GM19240 (cell line): ENCODE measurements around the gene RYR2.
"Not testable (repeated sequence)": the region's sequence is repeated elsewhere in the genome, so short reads cannot be mapped to it uniquely, and the experiment has no call there.

ENCODE experiments used
- DNase-seq: peaks from one replicate; pipeline ENCODE4 v3.0.0; 2011; ENCODE audit warnings: low spot score; ENCODE audit not compliant: insufficient read length

RYR2 gene

DNA sequence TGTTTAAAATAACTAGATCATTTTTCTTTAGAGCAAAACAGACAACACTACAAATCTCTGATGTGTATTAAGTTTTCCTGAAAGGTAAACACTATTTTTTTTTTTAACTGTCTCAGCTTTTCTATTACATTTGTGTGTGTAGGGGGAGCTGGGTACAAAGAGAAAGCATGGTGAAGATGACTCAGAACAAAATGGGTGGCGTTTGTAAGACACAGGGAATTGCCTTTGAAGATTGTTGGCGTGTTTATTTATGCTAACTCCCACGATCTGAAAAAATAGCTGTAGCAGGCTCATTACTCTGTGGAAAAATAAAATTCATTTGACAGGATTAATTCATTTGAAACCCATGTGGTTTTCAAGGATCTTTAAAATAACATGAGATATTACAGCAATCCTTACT lies 285.1 kb downstream of the RYR2 start:
- DNase-seq, result no peak

DNA sequence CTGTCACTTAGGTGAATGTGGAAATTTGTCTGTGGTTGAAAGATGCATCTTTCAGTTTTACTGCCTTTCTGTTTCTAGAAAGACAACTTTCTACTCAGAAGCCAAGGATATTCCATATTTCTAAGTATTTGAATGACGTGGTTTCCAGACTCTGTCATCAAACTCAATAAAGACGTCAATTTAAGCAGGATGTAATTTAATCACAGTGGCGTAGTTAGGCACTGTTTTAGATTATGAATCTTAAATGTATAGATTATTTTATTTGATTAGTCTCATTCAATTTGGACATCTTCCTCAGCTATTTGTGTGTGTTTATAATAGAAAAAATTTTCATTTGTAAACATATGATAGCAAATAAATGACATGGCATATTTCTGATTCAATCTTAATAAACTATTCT lies 298.9 kb downstream of the RYR2 start:
- no peak for DNase-seq

- DNase-seq, result no peak
Measured at GRCh38 chr1:237341391-237341790, 299.4 kb downstream of the RYR2 start.

- DNase-seq, result no peak
Measured at GRCh38 chr1:237342730-237343129, 300.7 kb downstream of the RYR2 start.

- no peak for DNase-seq
Measured at GRCh38 chr1:237352747-237353146, 310.8 kb downstream of the RYR2 start.

- no peak for DNase-seq
Measured at GRCh38 chr1:237353918-237354317, 311.9 kb downstream of the RYR2 start.

DNA sequence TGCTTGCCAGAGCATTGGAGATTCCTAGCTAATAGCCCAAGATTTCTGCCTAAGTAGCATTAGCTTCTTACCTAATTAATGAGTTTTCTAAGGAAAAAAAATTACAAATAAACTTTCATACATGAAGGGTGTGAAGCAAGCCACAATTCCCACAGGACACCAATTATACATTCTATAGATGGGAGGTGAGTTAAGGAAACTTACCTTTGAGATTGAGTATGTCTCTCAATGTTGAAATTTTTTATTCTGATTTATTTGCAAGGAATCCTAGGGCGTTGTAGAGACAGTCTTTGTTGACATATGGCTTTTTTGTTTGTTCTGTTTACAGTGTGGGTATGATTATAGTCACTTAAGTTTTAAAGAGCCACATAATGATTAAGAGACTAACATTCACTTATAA lies 313.0 kb downstream of the RYR2 start:
- DNase-seq, result no peak

DNA sequence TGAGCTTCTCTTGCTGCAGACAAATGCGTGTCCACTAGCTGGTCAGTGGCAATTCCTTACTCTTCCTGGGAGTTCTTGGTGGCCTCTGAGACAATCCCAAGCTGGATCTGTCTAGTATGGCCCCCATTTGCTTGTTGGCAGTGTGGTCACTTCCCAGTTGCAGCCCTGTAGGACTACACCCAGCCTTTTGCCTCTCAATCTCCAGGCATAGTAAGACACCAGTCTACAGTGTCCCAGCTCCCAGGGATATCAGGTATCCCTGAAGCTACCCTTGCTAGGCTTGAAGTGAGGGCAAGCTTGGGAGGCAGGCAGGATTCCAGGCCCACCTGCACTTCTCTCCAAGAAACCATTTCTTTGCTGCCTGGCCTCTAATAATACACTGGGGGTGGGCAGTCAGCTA lies 316.6 kb downstream of the RYR2 start:
- DNase-seq, result no peak

GRCh38 chr1:237367758-237368157 lies 325.8 kb downstream of the RYR2 start:
- DNase-seq, result no peak

DNA sequence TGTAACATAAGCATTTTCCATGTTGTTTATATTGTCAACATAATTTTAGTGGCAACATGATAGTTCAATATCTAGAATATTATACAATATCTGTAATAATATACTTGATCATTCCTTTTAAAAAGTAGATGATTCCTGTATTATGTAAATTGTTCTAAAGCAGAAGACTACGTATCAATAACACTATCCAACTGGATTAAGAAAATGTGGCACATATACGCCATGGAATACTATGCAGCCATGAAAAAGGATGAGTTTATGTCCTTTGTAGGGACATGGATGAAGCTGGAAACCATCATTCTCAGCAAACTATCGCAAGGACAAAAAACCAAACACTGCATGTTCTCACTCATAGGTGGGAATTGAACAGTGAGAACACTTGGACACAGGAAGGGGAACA lies 329.5 kb downstream of the RYR2 start:
- not testable (repeated sequence) for DNase-seq

DNA sequence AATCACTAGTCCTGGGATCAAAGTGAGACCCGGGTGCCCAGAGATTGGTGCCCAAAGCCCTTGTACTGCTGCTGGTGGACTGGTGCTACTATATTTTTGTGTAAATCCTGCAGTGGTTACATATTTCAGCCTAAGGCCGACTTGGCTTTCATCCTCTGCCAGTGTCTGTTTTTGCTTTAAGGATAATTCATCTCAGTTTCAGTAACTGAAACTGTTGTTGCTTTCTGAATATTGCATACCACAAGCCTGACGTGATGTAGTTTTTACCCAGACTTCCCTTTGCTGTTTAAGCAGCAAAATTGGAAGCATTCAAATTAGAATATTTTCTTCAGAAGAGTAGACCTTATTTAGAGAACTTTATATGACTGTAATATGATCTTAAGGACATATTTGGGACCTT lies 341.8 kb downstream of the RYR2 start:
- DNase-seq, result no peak

GRCh38 chr1:237384213-237384612 lies 342.2 kb downstream of the RYR2 start:
- no peak for DNase-seq

DNA sequence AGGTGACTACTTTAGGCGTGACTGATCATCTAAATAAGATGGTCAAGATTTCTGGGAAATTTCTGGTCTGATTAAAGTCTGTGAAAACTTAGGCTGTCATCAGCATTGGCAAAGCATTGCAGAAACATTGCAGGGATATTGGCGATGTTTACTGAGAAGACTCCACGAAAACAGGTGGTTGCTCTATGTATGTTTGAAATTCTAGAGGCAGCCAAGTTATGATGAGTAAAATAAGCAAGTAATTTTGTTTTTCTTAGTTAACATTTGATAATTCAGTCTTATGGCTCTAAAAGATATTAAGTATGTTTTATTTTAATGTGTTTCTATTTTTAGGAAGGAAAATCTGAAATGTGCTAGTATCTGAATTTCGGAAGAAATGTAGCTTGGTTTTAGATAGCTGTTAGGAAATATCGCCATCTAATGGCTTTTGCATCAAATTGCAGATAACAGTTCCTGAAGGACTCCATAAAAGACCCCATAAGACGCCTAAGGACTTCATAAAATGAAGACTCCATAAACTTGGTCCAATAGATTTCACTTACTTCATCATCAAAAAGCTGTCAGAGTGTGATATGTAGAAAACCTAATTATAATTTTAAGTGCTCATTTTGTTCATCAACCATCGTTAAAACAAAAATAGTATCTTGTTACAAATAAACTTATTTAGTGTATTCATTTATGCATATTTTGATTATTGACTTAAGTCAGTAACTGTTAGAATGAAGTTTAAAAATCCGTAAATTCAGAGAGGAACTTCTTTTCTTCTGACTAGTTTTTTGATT lies 344.6 kb downstream of the RYR2 start:
- DNase-seq, result no peak

DNA sequence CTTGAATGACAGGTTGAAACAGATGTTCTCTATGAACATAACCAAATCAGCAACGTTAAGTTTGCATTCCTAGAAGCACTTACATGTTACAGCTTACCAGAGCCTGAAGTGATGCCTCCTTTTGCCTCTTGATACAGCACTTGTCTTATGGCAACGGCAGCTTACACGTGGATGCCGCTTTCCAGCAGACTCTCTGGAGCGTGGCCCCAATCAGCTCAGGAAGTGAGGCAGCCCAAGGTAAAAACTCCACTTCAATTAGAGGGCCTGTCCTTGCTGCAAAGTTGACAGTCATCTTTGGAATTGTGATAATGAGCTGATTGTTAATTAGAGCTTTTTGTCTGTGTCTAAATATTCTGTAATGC lies 345.1 kb downstream of the RYR2 start:
- no peak for DNase-seq

DNA sequence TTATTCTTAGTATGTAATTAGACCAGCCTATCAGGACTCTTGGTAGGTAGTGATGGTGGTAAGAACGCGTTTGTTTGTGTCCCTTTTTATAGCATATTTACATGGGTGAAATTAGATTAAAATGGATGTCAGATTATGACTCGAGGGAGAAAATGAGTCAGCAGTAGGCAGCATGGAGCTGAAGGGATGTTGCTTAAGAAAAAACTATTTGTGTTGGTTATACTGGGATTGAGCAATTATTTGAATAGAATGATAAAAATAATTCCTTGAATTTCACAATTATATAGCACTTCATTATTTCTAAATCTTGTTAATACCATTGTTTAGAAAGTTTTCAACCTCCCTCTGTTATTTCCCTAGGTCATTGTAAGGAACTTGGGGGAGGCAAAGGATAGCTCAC lies 348.8 kb downstream of the RYR2 start:
- DNase-seq, result no peak

DNA sequence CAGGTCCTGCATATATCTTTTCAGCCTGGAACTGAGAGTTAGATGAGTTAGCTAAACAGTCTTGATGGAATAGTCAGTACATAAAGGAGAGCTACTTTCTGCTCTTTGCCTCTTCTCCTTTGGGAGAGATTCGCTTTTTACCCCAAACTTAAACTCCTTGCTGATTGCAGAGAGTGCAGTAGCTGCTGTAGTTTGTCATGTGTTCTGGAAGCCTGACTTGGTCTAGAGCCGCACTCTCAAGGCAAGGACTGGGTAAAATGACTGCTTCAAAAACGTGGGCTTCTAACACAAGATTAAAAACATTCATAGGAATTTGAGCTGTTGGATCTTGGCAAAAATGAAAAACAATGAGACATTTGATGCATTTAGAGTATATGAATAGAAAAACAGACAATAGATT lies 351.6 kb downstream of the RYR2 start:
- DNase-seq, result no peak

DNA sequence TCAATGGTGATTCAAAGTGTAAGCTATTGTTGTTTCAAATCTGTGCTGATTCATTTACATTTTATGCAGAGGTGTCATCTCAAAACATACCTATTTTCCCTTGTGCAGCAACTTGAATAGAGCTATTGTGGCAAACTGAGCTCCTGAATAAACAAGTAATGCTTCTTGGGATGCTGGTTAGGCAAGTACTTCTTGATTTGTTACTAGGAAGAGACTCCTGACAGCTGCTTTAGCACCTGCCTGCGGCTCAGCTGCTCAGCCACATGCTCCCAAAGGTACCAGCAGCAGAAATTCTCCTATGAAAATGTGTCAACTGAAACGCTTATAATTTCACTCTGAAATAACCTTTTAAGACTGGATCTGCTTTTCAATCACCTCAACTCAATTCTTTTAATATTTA lies 352.3 kb downstream of the RYR2 start:
- DNase-seq, result no peak

DNA sequence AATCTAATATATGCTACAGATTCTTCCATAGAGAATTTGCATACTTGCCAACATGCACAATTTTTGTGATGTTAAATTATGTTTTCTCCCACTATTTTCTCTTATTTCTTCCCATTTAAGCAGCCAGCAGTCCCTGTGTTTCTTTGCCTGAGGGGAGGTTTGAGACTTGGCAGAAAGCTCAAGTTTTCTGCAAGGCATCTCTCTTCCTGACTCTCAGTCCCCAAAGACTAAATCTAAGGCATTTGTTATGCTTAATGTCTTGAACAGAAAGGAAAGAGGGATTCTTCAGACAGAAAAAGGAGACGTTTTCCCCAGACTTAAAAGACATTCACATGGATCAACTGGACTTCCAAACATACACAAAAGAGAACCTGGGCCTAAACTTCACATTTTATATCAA lies 354.4 kb downstream of the RYR2 start:
- DNase-seq, result no peak

DNA sequence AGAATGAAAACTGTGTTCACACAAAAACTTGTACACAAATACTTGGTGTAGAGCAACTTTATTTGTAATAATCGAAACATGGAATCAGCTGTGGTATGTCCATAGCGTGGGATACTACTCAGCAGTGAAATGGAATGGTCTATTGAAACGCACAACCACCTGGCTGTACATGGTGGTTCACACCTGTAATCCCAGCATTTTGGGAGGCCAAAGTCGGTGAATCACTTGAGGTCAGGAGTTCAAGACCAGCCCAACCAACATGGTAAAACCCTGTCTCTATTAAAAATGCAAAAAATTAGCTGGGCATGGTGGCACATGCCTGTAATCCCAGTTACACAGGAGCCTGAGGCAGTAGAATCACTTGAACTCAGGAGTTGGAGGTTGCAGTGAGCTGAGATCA lies 356.8 kb downstream of the RYR2 start:
- DNase-seq, result no peak

GRCh38 chr1:237405912-237406311 lies 363.9 kb downstream of the RYR2 start:
- no peak for DNase-seq

GRCh38 chr1:237411621-237412020 lies 369.6 kb downstream of the RYR2 start:
- DNase-seq, result no peak

DNA sequence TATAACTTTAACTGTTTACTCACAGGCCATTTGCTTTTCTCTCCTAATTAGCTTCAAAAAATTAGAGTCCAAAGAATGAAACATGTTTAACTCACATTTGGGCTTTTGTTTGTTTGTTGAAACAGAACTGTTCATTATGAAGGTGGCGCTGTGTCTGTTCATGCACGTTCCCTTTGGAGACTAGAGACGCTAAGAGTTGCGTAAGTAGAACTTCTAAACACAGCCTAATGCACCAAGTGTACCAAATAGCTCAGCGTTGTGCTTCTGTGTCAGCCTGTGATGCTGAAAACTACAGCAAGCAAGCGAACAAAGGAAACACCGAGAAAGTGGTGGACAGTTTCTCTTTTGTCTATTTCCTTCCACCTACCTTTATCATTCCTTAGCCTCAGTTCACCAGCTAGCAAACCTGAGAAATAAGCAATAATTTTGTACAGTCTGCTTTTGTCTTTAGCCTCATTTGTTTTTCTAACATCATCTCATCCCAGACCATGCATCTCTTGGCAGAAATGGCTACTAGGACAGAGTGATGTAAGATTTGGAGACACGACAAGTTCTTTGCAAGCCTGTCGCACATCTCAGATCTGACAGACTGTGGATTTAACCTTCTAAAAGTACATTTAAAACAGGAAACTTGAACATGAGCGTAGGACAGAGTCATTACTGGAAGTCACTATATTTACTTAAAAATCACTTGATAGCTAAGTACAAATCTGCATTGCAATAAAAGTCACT lies 375.1 kb downstream of the RYR2 start:
- DNase-seq, result no peak

DNA sequence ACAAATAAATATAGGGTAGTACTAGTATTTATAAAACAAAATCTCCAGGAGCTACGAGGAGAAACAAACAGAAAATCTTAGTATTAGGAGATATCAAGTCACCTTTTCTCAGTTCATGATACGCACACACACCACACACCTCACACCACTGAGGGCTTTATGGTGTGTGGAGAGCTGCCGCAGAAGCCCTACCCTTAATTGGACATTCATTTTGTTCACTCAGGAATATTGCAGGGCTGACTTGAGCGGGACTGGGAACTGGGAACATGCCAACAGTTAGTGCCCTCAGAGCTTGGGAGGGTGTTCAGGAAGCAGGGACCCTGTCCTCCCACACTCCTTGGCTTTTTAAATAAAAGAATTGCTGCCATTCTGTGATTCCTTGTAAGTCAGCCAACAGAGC lies 386.8 kb downstream of the RYR2 start:
- no peak for DNase-seq
